MM.1S (cell line): ENCODE results near the gene CEACAM16.

ENCODE experiments used
- DNase-seq: peaks from one replicate; pipeline ENCODE4 v3.0.0-alpha.2; 2015
- H2AFZ ChIP-seq: fragments of 300-600 bp; sonication (generic); 2 replicates; pipeline ENCODE4 v1.6.0; 2016; ENCODE audit warnings: antibody characterized with exemption, low read length
- H3F3A ChIP-seq: fragments of 300-600 bp; sonication (generic); 2 replicates; pipeline ENCODE4 v1.6.1; 2016; ENCODE audit warnings: mild to moderate bottlenecking, antibody characterized with exemption, low read length, moderate library complexity, mixed read lengths; ENCODE audit not compliant: insufficient read depth
- H3K27ac ChIP-seq: fragments of 300-600 bp; sonication (generic); 2 replicates; pipeline ENCODE4 v1.5.1; 2016; ENCODE audit warnings: mild to moderate bottlenecking, low read length
- H3K27me3 ChIP-seq: fragments of 300-600 bp; sonication (generic); replicated peaks from 2 replicates; pipeline ENCODE4 v1.6.0; 2016; ENCODE audit warnings: low read length; ENCODE audit not compliant: insufficient read depth
- H3K36me3 ChIP-seq: fragments of 300-600 bp; sonication (generic); replicated peaks from 2 replicates; pipeline ENCODE4 v1.6.1; 2016; ENCODE audit warnings: mild to moderate bottlenecking, low read length, mixed read lengths; ENCODE audit not compliant: insufficient read depth
- H3K4me1 ChIP-seq: fragments of 300-600 bp; sonication (generic); 2 replicates; pipeline ENCODE4 v1.6.1; 2016; ENCODE audit warnings: low read length, mixed read lengths
- H3K4me2 ChIP-seq: fragments of 300-600 bp; sonication (generic); 2 replicates; pipeline ENCODE4 v1.6.0; 2016; ENCODE audit warnings: low read depth, low read length
- H3K4me3 ChIP-seq: fragments of 300-600 bp; sonication (generic); 2 replicates; pipeline ENCODE4 v1.5.1; 2016; ENCODE audit warnings: low read length, mixed read lengths
- H3K79me2 ChIP-seq: fragments of 300-600 bp; sonication (generic); 2 replicates; pipeline ENCODE4 v1.6.1; 2016; ENCODE audit warnings: mixed run types, low read length, mixed read lengths
- H3K9ac ChIP-seq: fragments of 300-600 bp; sonication (generic); 2 replicates; pipeline ENCODE4 v1.6.1; 2016; ENCODE audit warnings: low read length, mixed read lengths
- H3K9me2 ChIP-seq: fragments of 300-600 bp; sonication (generic); replicated peaks from 2 replicates; pipeline ENCODE4 v1.6.1; 2016; ENCODE audit warnings: mild to moderate bottlenecking, low read length, mixed read lengths; ENCODE audit not compliant: insufficient read depth
- H3K9me3 ChIP-seq: fragments of 300-600 bp; sonication (generic); replicated peaks from 2 replicates; pipeline ENCODE4 v1.6.1; 2016; ENCODE audit warnings: mild to moderate bottlenecking, low read length, mixed read lengths; ENCODE audit not compliant: insufficient read depth
- H4K20me1 ChIP-seq: fragments of 300-600 bp; sonication (generic); 2 replicates; pipeline ENCODE4 v1.6.1; 2016; ENCODE audit warnings: mild to moderate bottlenecking, low read length, moderate library complexity, mixed read lengths; ENCODE audit not compliant: insufficient read depth
- EZH2 ChIP-seq: fragments of 300-600 bp; sonication (generic); optimal IDR thresholded peaks from 2 replicates; pipeline ENCODE3; 2017; ENCODE audit warnings: low read depth, mild to moderate bottlenecking, antibody characterized with exemption, low read length, mixed read lengths
- EZH2phosphoT487 ChIP-seq: fragments of 300-600 bp; sonication (generic); IDR thresholded peaks from 2 replicates; pipeline ENCODE4 v1.6.1; 2018; ENCODE audit warnings: antibody characterized with exemption, low read length
- TF ChIP-seq, protein P1 (sequence below): fragments of 300-600 bp; sonication (generic); IDR thresholded peaks from 2 replicates; pipeline ENCODE4 v1.5.1; 2016; ENCODE audit warnings: antibody characterized with exemption, low read length, mixed read lengths

Gene CEACAM16

DNA sequence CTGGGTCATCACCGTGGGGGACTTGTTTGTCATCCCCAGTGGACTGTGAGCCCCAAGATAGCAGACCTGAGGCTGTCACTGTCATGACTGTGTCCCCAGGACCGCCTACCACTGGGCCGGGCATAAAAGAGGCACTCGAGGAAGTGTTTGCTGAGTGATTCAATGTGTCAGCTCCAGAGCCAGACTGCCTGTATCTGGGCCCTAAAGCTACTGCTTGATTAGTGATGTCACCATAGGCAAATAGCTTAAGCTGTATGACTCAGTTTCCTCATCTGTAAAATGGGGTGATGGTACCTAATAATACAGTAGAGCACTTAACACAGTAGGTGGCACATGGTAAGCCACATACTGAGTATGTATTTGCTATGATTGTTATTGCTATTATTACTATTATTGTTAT is 38.9 kb upstream of the CEACAM16 start:
- TF ChIP-seq EZH2 (no peak), EZH2phosphoT487 (no peak)
- TF ChIP-seq, protein P1, sequence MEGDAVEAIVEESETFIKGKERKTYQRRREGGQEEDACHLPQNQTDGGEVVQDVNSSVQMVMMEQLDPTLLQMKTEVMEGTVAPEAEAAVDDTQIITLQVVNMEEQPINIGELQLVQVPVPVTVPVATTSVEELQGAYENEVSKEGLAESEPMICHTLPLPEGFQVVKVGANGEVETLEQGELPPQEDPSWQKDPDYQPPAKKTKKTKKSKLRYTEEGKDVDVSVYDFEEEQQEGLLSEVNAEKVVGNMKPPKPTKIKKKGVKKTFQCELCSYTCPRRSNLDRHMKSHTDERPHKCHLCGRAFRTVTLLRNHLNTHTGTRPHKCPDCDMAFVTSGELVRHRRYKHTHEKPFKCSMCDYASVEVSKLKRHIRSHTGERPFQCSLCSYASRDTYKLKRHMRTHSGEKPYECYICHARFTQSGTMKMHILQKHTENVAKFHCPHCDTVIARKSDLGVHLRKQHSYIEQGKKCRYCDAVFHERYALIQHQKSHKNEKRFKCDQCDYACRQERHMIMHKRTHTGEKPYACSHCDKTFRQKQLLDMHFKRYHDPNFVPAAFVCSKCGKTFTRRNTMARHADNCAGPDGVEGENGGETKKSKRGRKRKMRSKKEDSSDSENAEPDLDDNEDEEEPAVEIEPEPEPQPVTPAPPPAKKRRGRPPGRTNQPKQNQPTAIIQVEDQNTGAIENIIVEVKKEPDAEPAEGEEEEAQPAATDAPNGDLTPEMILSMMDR = no peak
- Histone ChIP-seq H3K27ac (no peak overlapping the region), H3K36me3 (no peaks in the 10 kb centered on the region), H3K4me1 (no peaks in the 10 kb centered on the region), H2AFZ (no peak overlapping the region), H3K9ac (no peak overlapping the region), H3K27me3 (no peaks in the 10 kb centered on the region), H3K4me2 (no peak overlapping the region), H3K79me2 (no peaks in the 10 kb centered on the region), H3F3A (no peaks in the 10 kb centered on the region), H3K9me3 (no peaks in the 10 kb centered on the region), H3K9me2 (no peaks in the 10 kb centered on the region), H3K4me3 (no peak overlapping the region), H4K20me1 (no peaks in the 10 kb centered on the region)
- DNase-seq = no peak

DNA sequence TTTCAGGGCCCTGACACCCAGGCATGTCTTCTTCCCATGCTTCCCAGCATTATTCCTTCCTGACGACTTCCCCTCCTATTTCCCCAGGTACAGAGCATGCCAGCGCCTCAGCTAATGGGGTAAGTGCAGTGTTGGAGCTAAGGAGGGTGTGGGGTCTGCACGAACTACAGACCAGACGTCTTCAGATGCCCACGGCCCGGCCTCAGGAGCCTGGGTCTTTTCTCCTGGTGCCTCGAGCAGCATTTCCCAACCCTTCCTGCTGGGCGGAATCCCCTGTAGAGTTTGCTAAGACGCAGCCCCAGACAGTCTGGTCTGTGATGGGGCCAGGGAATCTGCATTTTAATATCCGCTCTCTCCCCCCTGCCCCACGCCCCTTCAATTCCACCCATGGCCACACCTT is 37.7 kb upstream of the CEACAM16 start:
- no peaks in the 10 kb centered on the region for H3F3A ChIP-seq
- no peaks in the 10 kb centered on the region for H3K36me3 ChIP-seq
- no peaks in the 10 kb centered on the region for H4K20me1 ChIP-seq
- no peak overlapping the region for H2AFZ ChIP-seq
- H3K4me2 ChIP-seq = no peak overlapping the region
- H3K27ac ChIP-seq = no peak overlapping the region
- TF ChIP-seq EZH2 = no peak
- TF ChIP-seq, protein P1 = no peak
- TF ChIP-seq EZH2phosphoT487 = no peak
- no peaks in the 10 kb centered on the region for H3K79me2 ChIP-seq
- no peaks in the 10 kb centered on the region for H3K27me3 ChIP-seq
- H3K9me2 ChIP-seq = no peaks in the 10 kb centered on the region
- H3K9me3 ChIP-seq = no peaks in the 10 kb centered on the region
- H3K9ac ChIP-seq = no peak overlapping the region
- no peaks in the 10 kb centered on the region for H3K4me1 ChIP-seq
- no peak for DNase-seq
- no peak overlapping the region for H3K4me3 ChIP-seq

DNA sequence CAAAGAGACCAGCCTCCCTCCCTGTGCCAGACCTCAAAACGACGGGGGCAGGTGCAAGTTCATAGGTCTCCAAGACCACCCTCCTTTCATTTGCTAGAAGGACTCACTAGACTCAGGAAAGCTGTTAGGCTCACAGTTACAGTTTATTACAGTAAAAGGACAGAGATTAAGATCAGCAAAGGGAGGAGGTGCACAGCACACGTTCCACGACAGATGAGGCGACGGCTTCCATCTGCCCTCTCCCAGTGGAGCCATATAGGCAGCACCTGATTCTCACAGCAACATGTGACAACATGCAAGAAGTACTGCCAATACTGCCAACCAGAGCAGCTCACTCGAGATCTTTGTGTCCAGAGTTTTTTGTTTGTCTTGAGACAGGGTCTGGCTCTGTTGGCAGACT is 37.0 kb upstream of the CEACAM16 start:
- Histone ChIP-seq H3K4me1 (no peaks in the 10 kb centered on the region), H3K36me3 (no peaks in the 10 kb centered on the region), H3K9me2 (no peaks in the 10 kb centered on the region), H3K9ac (no peak overlapping the region), H2AFZ (no peak overlapping the region), H4K20me1 (no peaks in the 10 kb centered on the region), H3F3A (no peaks in the 10 kb centered on the region), H3K4me3 (no peak overlapping the region), H3K9me3 (no peaks in the 10 kb centered on the region), H3K4me2 (no peak overlapping the region), H3K79me2 (no peaks in the 10 kb centered on the region), H3K27me3 (no peaks in the 10 kb centered on the region), H3K27ac (no peak overlapping the region)
- no peak for DNase-seq
- TF ChIP-seq EZH2 = no peak

DNA sequence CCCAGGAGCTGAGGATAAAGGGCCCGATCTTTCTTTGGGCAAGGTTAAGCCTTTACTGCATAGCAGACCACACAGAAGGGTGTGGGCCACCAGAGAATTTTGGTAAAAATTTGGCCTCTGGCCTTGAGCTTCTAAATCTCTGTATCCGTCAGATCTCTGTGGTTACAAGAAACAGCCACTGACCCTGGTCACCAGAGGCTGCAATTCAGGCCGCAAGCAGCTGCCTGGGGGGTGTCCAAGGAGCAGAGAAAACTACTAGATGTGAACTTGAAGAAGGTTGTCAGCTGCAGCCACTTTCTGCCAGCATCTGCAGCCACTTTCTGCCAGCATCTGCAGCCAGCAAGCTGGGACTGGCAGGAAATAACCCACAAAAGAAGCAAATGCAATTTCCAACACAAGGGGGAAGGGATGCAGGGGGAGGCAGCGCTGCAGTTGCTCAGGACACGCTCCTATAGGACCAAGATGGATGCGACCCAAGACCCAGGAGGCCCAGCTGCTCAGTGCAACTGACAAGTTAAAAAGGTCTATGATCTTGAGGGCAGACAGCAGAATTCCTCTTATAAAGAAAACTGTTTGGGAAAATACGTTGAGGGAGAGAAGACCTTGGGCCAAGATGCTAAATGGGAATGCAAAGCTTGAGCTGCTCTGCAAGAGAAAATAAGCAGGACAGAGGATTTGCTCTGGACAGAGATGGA is 36.1 kb upstream of the CEACAM16 start:
- Histone ChIP-seq H3K27me3 (no peaks in the 10 kb centered on the region), H3K36me3 (no peaks in the 10 kb centered on the region), H3F3A (no peaks in the 10 kb centered on the region), H3K27ac (no peak overlapping the region), H2AFZ (no peak overlapping the region), H3K9ac (no peak overlapping the region), H3K4me2 (no peak overlapping the region), H3K4me3 (no peak overlapping the region), H3K9me2 (no peaks in the 10 kb centered on the region), H3K79me2 (no peaks in the 10 kb centered on the region), H3K4me1 (no peaks in the 10 kb centered on the region), H3K9me3 (no peaks in the 10 kb centered on the region), H4K20me1 (no peaks in the 10 kb centered on the region)
- TF ChIP-seq EZH2 = no peak
- TF ChIP-seq, protein P1 = no peak
- no peak for DNase-seq
